Esophagus mucosa (tissue), 1 donor: ENCODE measurements around the gene FUT6. TPM values are rescaled to one million over a fixed set of nuclear protein-coding genes. Genes with fewer than 3 reads are reported as not detected.

ENCODE experiments used
- ATAC-seq: fragments of 200-7000 bp; cut with Tn5 transposase; one replicate; pipeline ENCODE4 v1.9.1; 2020
- total RNA-seq: library from RNA; stranded (reverse); gene quantifications from one replicate; pipeline ENCODE4 v1.2.4, GENCODE V29; 2023
- donor health status: DM: yes; HTN: yes; CAD: no.

FUT6 gene
- total RNA-seq, 1 donor from 2014 or later = 56.9 TPM

GRCh38 chr19:5827891-5828660 lies 11.4 kb downstream of the FUT6 start:
- peak; percentile 69 for ATAC-seq

- ATAC-seq = no peak
Measured at GRCh38 chr19:5827342-5827890, 12.1 kb downstream of the FUT6 start.

DNA sequence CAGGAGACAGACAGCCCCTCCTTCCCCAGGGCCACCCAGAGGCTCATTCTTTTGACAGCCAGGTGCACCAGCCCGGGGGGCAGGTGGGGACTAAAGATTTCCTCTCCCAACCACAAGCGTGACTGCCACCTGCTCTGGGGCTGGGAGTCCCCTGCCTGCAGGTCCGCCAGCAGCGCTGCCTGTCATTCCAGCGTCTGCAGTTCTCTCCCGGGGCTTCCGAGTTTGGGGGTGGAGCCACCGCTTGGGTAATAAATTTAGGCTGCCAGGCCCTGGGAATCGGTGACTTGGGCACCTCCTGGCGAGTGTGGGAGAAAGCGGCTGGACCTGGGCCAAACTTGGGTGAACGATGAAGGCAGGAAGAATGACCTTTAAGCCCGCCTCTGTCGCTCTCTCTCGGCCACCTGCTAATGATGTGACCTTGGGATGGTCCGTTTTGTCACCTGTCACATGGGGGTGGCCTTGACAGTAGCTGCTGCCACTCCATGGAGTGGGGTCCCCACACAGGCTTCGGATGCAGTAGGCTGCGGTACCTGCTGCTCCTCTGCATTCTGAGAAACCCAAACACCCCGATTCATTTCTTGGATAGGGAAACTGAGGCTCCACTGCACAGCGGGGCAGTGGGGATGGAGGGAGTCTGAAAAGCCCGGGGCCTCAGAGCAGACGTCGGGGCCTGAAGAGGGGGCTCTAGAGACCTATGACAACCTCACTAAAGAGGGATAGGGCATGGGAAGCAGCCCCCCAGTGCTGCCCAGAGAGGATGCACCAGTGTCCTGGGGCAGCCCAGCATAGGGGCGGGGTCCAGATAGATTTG lies 12.8 kb downstream of the FUT6 start:
- ATAC-seq = no peak

- peak; percentile 4 for ATAC-seq
Measured at GRCh38 chr19:5825178-5825577, 14.3 kb downstream of the FUT6 start.

DNA sequence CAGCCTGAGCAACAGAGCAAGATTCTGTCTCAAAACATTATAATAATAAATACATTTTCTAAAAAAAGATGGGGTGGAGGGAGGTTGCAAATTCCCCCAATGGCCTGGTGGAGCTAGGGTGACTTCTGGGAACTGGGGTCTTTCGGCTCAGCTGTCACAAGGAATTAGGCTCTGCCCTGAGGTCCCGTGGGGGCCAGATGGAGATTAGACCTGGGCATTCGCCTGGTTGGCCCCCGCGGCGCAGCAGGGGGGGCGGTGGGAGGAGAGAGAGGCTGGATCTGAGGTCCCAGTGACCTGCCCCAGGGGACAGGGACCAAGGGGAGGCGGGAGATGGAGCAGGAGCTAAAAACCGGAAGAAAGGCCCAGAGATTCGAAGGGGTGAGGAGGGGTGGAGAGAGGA lies 14.8 kb downstream of the FUT6 start:
- ATAC-seq = no peak

DNA sequence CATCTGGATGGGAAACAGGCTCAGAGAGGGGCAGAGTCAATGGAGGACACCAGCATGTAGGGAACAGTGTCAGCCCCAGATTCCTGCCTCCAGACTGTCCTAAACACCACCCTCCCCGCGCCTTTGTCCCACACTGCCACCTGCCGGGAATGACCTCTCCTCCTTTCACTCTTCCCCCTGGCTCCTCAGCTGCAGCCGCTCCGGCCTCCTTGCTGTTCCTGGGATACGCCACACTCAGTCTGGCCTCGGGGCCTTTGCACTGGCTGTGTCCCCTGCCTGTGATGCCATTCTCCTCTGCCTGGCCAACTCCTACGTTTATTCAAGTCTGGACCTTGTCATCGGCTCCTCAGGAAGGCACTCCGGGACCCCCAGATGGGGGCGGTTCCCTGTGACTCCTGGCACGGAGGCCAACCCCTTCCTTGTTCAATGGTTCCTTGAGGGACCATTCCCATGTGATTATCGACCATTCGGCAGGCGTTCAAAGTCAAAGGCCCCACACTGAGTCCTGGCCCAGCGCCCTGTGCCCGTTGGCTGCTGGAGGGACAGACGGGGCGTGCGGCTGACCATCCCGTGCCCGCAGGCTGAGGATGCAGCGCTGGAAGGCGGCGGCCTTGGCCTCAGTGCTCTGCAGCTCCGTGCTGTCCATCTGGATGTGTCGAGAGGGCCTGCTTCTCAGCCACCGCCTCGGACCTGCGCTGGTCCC lies 15.8 kb downstream of the FUT6 start:
- peak; percentile 11 for ATAC-seq

DNA sequence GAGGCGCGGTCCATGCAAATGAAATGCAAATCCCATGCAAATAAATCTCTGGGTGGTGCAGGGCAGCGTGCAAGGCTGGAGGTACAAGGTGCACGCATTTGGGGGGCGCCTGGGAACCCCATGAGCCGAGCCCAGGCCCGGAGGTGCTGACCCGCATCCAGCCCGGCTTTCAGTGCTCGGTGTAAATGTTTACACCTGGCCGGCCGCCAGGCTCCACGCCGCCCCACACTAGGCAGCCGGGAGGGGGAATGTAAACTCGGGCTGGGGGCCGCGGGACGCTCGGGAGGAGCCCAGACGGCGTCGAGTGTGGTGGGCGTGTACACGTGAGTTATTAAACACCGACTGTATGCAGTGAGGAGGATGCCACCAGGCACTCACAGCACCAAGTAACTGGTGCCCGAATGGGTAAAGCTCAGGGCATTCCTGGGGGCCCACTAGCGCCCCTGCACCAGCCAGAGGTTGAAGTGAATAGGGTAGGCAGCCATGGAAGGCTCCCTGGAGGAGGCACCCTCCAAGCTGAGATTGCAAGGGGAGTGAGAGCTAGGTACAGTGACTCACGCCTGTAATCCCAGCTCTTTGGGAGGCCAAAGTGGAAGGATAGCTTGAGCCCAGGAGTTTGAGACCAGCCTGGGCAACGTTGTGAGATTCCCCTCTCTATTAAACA lies 17.2 kb downstream of the FUT6 start:
- no peak for ATAC-seq

GRCh38 chr19:5821521-5822180 lies 17.9 kb downstream of the FUT6 start:
- no peak for ATAC-seq

- peak; percentile 10 for ATAC-seq
Measured at GRCh38 chr19:5820785-5821184, 18.7 kb downstream of the FUT6 start.

DNA sequence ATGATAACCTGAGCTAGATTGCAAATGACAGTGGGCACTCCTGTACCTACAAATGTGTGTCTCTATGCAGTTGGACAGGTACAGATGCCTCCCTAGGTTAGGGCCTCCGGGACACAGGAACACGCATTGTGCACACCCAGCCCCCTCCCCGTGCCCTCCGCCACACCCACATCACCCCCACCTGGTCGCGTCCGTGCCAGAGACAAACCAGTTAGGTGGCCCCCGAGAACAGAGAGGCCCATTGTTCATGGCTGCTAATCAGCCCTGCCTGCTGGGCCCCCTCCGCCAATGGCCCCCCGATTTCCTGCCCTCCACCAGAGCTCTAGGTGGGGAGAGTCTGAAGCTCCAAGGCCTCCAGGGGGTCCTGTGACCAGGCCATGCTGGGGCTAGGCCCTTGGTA lies 20.9 kb downstream of the FUT6 start:
- ATAC-seq = no peak

- ATAC-seq = no peak
Measured at GRCh38 chr19:5817218-5817617, 22.3 kb downstream of the FUT6 start.

DNA sequence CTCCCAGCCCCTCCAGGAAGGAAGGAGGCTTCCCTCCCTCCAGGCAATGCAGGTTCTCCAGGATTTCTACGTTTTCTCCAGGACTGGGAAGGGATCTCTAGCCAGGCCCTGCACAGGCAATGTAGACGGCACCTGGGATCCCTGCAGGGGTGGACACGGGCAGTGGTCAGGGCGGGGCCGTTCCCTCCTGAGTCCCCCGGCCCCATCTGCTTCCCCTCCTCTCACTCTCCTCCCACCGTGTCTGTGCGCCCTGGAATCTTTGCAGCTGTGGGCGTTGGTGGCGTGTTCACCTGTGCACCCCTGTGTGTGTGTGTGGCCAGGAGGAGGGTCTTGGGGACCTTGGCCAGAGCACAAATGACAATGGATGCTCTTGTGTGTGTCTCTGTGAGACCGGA lies 24.7 kb downstream of the FUT6 start:
- peak; percentile 43 for ATAC-seq

DNA sequence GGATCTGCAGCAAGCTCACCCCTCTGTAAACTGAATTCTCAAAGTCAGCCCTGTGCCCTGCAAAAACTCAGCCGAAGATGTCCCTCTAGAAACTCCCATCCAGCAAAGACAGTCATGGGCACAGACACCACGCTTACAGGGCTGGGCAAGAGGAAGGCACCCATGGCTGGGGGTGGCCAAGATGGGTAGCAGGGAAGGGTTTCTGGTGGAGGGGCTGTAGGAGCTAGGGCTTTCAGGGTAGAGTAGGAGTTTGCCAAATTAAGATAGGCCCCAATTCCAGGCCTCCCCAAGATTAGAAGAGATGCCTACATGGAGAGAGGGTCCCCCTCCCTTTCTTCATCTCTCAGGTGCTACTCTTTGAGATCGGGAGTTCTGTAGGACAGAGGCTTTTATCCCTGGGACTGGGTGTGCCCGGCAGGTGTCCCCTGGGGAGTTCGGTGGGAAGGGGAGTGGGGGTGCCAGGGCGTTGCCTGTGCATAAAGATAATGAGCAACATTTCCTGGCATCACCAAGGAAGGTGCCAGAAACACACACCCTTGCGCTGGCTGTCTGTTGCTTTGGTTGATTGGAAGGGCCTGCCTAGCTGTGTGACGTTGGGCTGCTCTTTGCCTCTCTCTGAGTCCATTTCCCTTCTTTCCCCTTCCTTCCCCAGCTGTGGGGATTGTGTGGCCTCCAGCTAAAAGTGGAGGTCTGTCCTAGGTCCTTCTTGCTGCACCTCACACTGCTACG lies 25.2 kb downstream of the FUT6 start:
- peak; percentile 61 for ATAC-seq

GRCh38 chr19:5811117-5811516 lies 28.4 kb downstream of the FUT6 start:
- ATAC-seq = no peak

DNA sequence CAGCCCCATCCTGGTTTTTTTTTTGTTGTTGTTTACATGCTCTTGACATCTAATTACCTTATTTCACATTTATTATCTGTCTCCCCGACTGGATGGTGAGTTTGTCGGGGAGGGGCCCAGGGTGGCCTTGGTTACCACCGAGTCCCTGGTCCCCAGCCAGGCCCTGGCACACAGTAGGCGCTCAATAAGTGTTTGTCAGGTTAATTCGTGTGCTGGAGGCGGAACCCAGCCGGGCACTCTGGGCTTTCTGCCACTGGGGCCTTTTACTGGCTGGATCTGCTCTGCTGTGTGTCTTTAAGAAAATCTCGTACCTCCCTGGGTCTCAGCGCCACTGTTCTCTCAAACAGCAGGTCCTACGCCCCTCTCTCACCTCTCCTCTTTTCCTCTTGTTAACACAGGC lies 30.0 kb downstream of the FUT6 start:
- no peak for ATAC-seq

DNA sequence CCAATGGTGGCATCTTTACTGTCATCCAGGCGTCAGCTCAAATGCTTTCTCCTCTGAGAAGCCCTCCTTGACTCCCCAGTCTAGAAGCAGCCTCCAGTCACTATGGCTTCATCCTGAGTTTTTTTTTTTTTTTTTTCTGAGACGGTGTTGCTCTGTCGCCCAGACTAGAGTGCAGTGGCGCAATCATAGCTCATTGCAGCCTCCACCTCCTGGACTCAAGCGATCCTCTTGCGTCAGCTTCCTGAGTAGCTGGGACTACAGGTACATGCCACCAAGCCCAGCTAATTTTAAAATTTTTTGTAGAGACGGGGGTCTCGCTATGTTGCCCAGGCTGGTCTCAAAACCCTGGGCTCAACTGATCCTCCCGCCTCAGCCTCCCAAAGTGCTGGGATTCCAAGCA lies 30.4 kb downstream of the FUT6 start:
- no peak for ATAC-seq

DNA sequence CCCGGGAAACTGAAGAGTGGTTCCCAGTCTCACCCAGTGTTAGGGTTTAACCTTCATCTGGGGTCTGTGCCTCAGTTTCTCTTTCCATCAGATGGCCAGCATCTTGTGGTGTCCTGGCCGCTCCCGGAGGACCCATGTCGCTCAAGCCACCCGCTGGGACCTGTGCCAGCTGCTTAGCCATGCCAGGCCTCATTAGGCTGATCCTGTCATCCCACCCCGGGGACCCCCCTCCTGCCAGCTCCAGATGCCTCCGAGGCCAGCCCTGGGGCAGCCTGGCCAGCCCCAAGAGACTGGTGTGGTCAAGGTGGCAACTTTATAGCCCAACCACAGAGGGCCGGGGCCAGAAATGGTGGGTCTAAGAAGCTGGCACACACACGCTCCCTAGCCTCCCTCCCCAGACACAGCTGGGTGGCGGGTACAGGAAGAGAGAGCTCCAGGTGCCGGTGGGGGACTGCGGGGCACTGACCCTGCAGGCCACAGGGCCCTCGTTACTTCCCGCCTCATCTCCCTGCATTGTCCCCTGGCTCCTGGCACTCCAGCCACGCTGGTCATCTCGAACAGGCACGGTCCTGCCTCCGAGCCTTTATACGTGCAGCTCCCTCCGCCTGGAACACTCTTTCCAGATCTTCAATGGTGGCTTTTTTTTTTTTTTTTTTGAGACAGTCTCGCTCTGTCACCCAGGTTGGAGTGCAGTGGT lies 31.2 kb downstream of the FUT6 start:
- ATAC-seq = no peak

DNA sequence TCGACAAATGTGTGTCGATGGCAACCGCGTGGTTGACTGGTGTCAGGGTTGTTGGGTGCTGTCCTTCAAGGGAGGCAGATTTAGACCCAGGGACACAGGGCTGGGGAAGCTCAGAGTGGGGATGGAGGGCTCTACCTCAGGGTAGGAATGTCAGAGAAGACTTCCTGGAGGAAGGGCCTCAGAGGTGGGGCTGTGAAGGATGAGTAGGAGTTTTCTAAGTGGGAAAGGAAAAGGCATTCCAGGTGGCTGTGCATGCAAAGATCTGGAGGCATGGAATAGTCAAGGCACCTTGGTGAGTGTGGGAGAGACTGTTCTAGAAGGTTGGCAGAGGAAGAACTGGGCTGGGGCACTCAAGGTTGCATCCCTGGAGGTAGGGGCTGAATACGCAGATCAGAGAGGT lies 32.6 kb downstream of the FUT6 start:
- ATAC-seq = no peak

DNA sequence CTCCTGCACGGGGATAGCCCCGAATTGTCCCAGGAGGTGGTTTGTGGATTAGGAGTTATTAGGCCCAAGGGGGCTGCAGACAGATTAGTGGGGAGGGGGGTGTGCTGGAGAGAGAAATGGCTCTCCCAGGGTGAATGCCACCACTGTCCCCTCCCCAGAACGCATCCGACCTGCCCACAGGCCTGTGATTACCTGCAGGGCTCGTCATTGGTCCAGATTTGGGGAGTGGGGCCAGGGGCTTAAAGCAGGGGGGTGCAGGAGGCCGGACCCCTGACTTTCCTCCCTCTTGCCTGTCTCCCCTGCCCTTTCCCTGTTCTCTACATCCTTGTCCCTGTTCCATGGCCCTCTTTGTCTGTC lies 33.4 kb downstream of the FUT6 start:
- ATAC-seq = no peak

DNA sequence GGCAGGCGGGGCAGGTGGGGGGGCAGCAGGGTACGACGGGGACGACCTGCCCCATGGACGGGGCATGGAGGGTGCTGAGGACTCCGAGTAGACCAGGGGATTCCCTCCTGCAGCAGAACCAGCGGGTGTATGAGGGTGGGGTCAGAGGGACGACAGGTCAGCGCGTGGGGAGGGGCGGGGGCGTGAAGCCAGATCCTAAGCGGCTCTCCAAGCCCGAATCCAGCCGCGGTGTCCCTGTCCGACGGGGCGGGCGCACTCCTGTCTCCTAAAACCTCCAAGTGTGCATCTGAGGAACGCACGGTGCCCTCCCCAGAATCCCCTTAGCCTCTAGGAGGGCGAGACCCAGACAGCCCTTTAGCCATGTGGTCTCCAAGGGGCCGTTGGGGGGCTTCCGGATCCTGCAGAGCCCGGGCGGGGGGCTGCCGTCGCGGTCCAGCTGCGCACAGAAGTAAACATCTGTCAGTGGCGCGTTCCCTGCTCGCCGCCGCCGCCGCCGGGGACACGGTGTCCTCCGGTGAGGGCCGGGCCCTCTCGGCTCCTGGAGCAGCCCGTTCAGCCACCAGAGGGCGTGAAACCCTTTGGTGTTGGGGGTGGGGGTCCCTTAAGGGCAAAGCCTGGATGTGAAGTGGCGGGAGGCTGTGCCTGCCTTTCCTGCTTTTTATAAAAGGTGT lies 33.9 kb downstream of the FUT6 start:
- peak; percentile 14 for ATAC-seq
